GM21390 (cell line): Measurements from ENCODE around the gene NOC4L.

Experiments used
- ATAC-seq: cut with Tn5 transposase; IDR thresholded peaks from one replicate; pipeline ENCODE4 v1.9.1; 2021; ENCODE audit not compliant: unreplicated experiment

NOC4L gene

DNA sequence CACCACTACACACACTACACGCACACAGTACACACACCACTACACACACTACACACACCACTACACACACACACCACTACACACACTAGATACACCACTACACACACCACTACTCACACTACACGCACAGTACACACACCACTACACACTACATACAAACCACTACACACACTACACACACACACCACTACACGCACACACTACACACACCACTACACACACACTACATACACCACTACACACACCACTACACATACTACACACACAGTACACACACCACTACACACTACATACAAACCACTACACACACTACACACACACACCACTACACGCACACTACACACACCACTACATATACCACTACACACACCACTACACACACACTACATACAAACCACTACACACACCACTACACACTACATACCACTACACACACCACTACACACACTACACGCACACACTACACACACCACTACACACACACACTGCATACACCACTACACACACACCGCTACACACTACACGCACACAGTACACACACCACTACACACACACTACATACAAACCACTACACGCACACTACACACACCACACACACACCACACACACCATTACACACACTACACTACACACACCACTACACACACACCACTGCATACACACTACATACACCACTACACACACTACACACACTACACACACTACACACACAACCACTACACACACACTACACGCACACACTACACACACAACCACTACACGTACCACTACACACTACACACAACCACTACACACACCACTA, 11.7 kb downstream of the NOC4L start:
- no peak for ATAC-seq

DNA sequence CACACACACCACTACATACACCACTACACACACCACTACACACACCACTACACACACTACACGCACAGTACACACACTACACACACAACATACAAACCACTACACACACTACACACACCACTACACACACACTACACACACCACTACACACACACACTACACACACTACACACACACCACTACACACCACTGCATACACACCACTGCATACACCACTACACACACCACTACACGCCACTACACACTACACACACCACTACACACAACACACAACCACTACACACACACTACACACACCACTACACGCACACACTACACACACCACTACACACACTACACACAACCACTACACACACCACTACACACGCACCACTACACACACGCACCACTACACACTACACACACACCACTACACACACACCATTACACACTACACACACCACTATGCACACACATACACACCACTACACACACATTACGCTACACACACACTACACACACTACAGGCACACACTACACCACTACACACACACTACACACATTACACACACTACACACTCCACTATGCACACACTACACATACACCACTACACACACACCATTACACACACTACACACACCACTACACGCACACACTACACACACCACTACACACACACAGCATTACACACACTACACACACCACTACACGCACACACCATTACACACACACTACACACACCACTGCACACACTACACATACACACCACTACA, 12.5 kb downstream of the NOC4L start:
- no peak for ATAC-seq

DNA sequence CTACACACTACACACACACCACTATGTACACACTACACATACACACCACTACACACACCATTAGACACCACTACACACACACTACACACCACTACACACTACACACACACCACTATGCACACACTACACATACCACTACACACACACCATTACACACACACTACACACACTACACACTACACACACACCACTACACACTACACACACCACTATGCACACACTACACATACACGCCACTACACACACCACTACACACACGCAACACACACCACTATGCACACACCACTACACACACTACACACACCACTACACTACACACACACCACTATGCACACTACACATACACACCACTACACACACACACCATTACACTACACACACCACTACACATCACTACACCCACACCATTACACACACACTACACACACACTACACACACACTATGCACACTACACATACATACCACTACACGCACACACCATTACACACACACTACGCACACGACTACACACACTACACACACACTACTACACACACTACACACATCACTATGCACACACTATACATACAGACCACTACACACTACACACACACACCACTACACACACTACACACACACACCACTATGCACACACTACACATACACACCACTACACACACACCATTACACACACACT, 13.6 kb downstream of the NOC4L start:
- ATAC-seq, result no peak

DNA sequence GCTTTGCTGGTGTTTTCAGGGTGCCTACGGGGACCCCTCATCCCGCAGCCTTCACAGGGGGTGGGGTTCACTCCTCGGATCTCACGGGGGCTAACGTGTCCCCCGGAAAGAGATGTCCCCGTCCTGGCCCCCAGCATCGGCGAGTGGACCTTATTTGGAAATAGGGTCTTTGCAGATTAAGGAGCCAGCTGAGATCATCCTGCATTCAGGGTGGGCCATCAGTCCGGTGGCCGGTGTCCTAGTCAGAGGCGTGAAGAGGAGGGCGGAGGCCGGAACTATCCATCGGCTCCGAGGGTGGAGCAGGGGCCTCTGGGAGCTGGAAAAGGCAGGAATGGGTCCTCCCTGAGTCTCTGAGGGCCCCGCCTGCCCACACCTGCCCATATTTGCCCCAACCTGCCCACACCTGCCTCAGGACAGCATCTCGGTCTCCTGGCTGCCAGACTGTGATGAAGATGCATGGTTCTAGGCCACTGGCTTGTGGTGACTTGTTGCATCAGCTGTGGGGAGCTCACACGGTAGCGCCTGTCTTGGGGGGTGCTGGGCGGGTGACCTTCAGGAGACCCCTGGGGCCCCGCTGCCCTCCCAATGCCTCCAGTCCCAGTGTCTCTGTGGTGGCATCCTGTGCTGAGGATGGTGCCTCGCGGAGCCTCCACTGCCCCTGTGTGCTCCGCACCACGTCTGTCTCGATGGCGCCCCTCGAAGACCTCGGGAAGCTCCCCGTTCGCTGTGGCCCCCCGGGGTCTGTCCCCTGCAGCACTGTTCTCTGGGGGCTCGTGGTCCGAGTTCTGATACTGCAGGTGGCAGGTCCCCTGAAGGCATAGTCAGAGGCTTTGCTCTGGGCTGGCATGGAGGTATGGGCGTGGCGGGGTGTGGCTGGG, 14.7 kb downstream of the NOC4L start:
- no peak for ATAC-seq

DNA sequence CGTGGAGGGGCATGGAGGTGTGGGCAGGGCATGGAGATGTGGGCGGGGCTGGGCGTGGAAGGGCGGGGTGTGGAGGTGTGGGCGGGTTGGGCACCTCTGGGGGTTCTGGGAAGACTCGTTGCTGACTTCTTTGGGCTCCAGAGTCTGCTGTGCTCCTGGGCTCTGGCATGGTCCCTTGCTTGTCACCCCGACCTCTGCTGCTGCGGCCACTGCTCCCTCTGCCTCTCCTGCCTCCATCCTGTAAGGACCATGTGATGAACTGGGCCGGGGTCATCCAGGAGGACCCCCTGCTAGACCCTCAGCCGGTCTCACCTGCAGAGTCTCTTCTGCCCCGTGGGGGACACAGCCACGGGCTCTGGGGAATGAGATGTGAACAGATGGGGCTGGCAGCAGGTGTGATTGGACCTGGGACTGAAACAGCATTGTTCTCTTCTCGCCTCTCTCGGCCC, 15.3 kb downstream of the NOC4L start:
- no peak for ATAC-seq

DNA sequence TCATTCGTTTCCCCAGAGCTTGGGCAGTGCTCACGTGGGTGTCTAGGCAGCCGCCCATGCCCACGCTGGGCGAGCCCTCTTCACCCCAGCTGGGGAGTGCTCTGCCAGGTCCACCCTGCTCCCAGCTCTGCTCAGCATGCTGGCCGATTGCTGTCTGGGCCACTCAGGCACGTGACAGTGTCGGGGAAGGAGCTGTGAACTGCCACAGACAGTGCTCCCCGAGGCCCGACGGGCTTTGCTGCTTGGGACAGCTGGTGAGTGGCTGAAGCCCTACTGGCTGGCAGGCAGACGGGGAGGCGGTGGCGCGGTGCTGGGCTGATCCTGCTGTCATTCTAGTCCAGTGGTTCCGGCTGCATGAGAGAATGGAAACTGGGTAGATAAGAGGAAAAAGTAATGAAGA, 15.8 kb downstream of the NOC4L start:
- no peak for ATAC-seq

DNA sequence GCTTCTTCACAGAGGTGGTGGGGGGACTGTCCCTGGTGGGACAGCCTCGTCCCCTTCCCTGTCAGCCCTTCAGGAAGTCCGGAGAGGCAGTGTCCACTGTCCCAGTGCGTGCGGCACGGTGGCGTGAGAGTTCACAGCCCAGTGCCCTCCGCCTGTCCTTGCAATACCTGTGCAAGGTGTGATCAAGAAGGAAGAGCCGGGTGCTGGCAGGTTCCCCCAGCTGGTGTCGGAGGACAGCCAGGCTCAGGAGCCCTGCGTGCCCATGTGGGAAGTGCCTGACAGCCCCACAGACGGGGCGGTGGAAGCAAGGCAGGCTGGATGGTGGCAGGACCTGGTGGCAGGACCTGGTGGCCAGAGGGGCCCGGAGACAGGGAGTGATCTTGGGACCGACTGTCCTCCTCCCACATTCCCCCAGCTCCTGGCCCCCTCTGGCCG, 16.4 kb downstream of the NOC4L start:
- ATAC-seq, result no peak

DNA sequence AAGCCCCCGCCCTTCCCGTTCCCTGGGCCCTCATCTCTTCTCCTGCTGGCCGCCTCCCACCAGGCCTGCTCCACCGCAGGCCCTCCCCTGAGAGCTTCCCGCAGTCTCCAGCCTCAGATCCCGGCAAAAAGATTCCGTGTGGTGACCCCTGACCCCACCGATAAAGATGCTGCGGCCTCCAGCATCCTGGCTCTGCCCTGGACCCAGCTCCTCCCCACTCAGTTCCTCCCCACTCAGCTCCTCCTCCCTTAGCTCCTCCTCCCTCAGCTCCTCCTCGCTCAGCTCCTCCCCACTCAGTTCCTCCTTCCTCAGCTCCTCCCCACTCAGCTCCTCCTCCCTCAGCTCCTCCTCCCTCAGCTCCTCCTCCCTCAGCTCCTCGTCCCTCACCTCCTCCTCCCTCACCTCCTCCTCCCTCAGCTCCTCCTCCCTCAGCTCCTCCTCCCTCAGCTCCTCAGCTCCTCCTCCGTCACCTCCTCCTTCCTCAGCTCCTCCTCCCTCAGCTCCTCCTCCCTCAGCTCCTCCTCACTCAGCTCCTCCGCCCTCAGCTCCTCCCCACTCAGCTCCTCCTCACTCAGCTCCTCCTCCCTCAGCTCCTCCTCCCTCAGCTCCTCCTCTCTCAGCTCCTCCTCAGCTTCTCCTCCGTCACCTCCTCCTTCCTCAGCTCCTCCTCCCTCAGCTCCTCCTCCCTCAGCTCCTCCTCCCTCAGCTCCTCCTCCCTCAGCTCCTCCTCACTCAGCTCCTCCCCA, 17.0 kb downstream of the NOC4L start:
- ATAC-seq, result no peak

DNA sequence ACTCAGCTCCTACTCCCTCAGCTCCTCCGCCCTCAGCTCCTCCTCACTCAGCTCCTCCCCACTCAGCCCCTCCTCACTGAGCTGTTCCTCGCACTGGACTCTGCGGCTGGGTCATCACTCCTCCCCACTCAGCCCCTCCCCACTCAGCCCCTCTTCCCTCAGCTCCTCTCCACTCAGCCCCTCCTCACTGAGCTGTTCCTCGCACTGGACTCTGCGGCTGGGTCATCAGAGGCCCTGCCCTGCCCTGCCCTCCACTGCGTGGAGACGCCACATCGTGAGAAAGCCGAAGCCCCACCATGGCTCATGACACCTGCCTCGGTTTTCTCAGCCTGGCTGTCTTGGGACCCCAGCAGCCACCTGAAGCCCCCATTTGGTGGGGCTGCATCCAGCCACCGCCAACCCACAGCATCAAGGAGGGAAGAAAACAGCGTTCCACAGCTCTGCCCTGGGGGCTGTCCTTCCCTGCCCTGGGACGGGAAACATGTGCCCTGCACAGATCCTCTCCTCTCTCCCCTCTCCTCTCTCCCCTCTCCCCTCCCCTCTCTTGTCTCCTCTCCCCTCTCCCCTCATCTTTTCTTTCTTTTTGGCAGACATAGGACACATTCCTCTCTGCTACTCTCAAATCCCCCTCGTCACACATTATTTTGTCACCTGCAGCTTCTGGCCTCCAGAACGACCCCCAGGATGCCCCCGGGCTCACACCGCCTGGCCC, 17.7 kb downstream of the NOC4L start:
- ATAC-seq, result no peak

DNA sequence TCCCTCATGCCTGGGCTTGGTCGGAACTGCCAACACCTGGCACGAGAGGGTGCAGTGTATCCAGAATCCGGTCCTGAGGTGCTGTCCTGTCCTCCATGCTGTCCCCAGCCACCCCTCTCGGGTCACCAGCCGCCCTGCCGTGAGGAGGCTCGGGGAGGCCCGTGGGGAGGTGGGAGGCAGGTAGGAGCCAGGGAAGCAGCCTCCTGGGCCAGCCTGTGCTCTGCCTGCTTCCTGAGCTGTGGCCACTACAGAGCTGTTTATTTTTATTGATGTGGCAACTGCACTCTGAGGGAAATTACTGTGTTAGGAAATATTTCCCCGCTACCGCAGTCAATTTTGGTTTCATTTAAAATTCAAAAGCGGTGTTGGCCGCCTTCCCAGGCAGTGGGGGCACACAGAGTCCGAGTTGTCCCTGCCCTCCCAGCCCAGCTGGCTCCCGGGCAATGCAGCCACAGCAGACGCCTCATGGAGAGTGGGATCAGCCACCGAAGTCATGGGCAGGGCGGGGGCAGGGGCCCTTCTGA, 18.3 kb downstream of the NOC4L start:
- no peak for ATAC-seq

DNA sequence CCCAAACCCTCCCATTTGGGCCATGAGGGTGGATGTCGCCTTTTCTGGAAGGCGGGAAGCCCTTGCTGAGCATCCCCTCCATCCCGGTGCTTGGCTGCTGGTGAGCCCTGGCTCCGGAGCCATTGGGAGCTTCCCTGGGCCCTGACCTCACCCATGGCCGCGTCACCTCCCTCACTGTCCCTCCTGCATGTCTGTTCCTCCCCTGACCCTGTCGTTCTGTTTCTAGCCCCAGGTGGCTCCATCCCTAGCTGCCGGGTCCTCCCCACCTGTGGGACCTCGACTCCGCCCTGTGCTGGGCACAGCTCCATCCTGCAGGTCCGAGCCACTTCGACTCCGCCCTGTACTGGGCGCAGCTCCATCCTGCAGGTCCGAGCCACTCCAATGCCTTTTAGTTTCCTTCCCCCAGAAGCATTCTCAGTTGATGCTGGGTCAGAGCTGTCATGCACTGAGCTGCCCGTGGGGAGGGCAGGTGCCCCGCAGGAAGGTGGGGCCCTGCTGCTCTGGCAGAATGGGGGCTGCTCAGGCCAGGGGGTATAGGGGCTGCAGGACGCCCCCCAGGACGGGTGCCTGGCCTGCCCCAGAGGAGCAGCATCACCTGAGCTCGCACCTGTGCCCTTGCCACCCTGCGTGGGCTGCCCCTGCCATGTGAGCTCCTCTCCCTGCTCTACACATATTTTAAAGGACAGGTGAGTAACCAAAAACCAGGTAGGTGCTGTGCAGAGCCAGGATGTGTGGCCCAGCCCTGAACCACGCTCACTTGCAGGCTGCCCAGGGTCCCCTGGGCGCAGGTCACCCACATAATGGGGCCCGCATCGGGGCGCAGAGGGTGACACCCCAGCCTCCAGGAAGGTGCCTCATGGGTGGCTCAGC, 19.0 kb downstream of the NOC4L start:
- ATAC-seq, result no peak

DNA sequence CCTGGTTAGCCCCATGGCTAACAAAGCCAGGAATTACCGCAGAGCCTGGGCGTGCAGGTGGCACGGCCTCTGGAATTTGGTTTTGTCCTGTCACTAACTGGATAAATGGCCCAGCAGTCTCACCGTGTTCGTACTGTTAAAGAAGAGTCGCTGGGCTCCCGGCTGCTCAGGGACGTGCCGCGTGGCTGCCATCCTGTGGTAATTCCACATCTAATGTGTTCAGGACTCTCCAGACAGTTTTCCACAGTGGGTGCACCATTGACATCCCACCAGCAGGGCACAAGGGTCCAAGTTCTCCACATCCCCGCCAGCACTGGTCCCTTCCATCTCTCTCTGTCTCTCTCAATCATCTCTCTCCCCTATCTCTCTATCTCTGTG, 19.6 kb downstream of the NOC4L start:
- ATAC-seq, result no peak

DNA sequence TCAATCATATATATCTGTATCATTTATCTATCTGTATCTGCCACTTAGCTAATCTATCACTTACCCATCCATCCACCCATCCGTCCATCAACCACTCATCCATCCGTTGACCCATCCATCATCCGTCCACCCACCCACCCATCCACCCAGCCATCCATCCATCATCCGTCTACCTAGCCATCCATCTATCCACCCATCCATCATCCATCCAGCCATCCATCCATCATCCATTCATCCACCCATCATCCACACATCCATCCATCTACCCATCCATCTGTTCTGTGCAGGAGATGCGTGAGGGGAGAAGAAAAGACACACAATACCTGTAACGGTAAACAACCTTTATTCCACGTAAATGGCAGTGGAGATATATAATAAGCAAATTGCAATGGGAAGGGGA, 20.2 kb downstream of the NOC4L start:
- no peak for ATAC-seq

DNA sequence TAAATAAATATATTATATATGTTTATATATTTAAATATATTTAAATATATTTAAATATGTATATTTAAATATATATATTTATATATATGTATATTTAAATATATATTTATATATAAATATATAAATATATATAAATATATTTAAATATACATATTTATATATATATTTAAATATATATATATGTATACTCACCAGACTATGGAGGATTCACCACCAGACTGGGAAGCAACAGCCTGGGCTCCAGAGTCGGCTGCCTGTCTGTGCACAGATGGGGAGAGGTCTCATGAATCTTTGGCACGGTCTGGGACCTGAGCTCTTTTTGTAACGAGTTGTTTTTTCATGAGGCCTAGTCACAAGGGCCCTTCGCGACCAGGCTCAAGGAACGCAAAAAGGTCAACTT, 21.3 kb downstream of the NOC4L start:
- no peak for ATAC-seq

DNA sequence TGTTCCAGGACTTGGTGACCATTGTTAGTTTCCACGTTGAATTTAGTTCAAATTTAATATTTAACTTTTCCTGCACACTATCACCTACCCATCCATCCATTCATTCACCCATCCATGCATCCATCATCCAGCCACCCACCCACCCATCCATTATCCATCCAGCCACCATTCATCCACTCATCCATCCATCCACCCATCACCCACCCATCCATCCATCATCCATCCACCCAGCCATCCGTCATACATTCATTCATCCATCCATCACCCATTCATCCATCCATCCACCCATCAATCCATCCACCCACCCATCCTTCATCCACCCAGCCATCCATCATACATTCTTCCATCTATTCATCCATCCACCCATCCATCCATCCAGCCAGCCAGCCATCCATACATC, 21.8 kb downstream of the NOC4L start:
- no peak for ATAC-seq

DNA sequence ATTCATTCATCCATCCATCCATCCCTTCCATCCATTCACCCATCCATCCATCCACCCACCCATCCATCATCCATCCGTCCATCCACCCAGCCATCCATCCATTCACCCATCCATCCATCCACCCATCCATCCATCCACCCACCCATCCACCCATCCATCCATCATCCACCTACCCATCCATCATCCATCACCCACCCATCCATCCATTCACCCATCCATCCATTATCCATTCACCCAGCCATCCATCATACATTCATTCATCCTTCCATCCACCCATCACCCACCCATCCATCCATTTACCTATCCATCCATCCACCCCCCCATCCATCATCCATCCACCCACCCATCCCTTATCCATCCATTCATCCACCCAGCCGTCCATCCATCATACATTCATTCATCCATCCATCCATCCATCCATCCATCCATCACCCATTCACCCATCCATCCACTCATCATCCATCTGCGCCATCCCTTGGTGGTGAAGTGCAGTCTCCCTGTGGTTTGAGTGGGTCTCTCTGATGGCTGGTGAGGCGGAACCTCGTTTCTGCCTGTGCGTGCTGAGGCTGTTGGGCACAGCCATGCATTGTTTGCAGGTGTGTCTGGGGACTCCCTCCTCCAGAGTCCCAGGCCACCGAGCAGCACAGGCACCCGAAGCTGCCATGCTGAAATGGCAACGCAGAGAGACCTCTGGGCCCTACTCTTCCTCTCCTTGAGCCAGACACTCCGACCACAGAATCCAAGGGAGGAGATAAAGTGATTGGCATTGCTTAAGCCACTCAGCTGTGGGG, 22.7 kb downstream of the NOC4L start:
- ATAC-seq, result no peak

DNA sequence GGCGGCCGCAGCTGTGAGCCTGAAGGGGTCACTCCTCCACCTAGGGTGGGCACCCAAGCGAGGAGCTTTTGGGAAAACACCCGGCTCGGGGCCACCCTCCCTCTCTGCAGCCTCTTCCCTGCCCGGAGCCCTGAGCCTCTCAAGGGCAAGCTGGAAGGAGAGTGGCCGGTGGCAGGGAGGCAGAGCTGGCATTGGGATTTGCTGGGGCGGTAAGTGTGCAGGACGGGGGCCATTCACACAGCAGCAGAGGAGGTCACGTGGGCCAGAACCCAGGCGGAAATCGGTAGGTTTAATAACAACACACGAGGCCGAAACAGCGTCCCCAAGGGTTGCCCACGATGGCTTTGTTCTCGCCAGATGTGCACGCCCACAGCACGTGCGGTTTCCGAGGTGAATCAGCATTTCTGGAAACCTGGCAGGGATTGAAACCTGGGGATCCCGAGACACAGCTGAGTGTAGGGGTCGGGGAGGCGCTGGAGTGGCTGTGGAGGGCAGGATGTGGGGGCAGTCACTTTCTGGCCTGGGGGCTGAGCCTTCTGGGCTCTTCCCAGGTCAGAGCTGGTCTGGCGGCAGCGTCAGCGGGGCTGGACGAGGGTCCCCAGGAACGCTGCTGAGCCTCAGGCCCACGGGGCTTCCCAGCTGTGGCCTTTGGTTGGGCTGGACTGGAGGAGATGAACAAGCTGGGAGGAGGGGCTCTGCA, 23.5 kb downstream of the NOC4L start:
- no peak for ATAC-seq
